Spinal cord (tissue), 10 donors: ENCODE data around the gene XYLT1. TPM values are rescaled to one million over a fixed set of nuclear protein-coding genes. Genes with fewer than 3 reads are reported as not detected.

ENCODE experiments used
- DNase-seq, 6 donors: peaks; one replicate each; pipeline versions ENCODE4 v3.0.0 to v3.0.0-alpha.2; 2013 to 2015; ENCODE audit warnings: low spot score in 6 of 6, low read depth in 4 of 6
- H3K27ac ChIP-seq: one replicate; pipeline ENCODE4 v1.5.1; 2013; ENCODE audit warnings: low read depth, low read length, control low read depth
- H3K27me3 ChIP-seq: one replicate; pipeline ENCODE4 v1.6.1; 2013; ENCODE audit warnings: low read length; ENCODE audit not compliant: control insufficient read depth, insufficient read depth
- H3K36me3 ChIP-seq: one replicate; pipeline ENCODE4 v1.6.1; 2013; ENCODE audit warnings: low read length; ENCODE audit not compliant: control insufficient read depth, insufficient read depth
- H3K4me1 ChIP-seq: one replicate; pipeline ENCODE4 v1.6.1; 2013; ENCODE audit warnings: low read length; ENCODE audit not compliant: control insufficient read depth, insufficient read depth
- H3K4me3 ChIP-seq: one replicate; pipeline ENCODE4 v1.5.1; 2013; ENCODE audit warnings: low read depth, low read length, control low read depth
- H3K9me3 ChIP-seq: one replicate; pipeline ENCODE4 v1.6.1; 2013; ENCODE audit warnings: low read length; ENCODE audit not compliant: control insufficient read depth, insufficient read depth
- WGBS: methylation state at CpG from one replicate; pipeline ENCODE4 v1.1.5; 2013; ENCODE audit warnings: missing lambda C conversion rate; ENCODE audit not compliant: insufficient coverage; 5-methylcytosine and 5-hydroxymethylcytosine counted together
- polyA plus RNA-seq, 2 donors: library from polyadenylated mRNA; unstranded; fragments of 120-200 nt; gene quantifications; one replicate each; pipeline ENCODE4 v1.2.1, GENCODE V29; 2013; ENCODE audit not compliant: insufficient read length in 2 of 2
- total RNA-seq, 2 donors: library from RNA; depleted of rRNA in 1 of 2; stranded (reverse); fragments of 120-200 nt in 1 of 2; fragments of >200 nt in 1 of 2; gene quantifications; one replicate each; pipeline versions ENCODE4 v1.2.3 to v1.2.4, GENCODE V29; 2013 to 2014
- donor health status: healthy.

XYLT1 gene
- total and polyA plus RNA-seq, 4 donors = 13.0 to 17.0 (median 15.2) TPM

DNA sequence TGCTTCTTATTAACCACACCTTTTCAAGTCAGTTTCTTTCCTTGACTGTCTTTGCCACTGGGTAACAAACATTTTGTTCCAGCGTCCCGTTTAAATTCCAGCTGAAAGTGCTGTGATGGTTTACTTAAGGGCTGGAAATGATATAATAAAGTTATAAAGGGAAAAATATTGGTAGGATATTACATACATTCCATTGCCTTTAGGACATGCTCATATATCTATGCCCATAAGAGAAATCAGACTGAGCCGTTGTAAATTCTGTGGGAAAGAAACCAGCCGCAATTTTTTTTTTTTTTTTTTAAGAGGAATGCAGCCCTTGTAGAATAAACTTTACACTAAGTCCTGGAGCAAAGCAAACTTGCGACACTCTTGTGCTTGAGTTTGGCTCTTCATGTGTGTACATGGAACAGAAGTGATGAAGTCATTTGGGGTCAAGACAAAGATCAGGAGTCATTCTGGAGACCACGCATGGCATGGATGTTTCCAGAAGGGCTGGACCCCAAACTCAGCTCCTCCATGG lies 210.9 kb downstream of the XYLT1 start:
- Histone ChIP-seq H3K36me3 (peaks cover 10% of the 10 kb centered on the region), H3K4me1 (no peaks in the 10 kb centered on the region), H3K9me3 (no peaks in the 10 kb centered on the region), H3K27me3 (no peaks in the 10 kb centered on the region), H3K27ac (no peak overlapping the region), H3K4me3 (no peak overlapping the region)
- no peak for DNase-seq
- 100% methylated on average over 2 of the region's 6 CpGs for WGBS

DNA sequence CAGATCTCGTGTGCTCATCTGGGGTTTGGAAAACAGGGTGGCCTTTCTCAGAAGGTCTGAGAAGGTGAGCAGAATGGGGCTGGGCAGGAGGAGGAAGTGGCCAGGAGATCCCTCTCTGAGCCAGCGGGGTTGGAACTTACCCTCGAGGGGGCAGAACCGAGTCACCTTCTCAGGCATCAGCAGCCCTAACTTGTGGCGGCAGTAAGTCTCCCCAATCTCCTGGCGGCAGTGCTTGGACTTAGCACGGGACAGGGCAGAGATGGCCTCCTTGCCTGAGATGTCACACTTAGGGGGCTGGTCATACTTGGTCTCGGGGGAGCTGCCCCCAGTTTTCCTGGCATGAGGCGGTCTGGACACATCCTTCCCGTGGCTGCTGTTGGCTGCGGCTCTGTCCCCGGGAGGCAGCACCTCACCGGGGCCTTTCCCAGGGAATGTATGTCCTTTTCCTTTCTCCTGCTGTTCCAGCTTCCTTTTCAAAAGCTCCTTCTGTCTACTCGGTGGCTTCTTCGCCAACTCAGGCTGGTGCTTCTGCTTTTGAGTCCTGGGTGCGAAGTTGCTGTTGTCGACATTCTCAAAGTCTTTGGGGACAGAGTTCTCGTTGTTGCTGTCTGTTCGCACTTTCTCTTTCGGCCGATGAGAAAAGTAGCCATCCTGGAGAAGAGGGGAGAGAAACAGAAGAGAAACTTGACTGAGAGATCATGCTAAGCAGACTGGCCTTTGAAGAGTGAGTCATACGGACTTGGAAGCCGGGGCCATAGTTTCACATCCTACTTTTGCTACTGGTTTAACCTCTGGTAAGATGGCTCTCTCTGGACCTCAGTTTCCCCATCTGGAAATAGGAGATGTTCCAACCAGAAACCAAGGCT lies 211.7 kb downstream of the XYLT1 start:
- no peaks in the 10 kb centered on the region for H3K4me1 ChIP-seq
- no peak for DNase-seq
- peaks cover 10% of the 10 kb centered on the region for H3K36me3 ChIP-seq
- WGBS = 88% methylated on average over 20 of the region's 23 CpGs
- H3K27ac ChIP-seq = no peak overlapping the region
- no peaks in the 10 kb centered on the region for H3K9me3 ChIP-seq
- H3K27me3 ChIP-seq = no peaks in the 10 kb centered on the region
- no peak overlapping the region for H3K4me3 ChIP-seq

DNA sequence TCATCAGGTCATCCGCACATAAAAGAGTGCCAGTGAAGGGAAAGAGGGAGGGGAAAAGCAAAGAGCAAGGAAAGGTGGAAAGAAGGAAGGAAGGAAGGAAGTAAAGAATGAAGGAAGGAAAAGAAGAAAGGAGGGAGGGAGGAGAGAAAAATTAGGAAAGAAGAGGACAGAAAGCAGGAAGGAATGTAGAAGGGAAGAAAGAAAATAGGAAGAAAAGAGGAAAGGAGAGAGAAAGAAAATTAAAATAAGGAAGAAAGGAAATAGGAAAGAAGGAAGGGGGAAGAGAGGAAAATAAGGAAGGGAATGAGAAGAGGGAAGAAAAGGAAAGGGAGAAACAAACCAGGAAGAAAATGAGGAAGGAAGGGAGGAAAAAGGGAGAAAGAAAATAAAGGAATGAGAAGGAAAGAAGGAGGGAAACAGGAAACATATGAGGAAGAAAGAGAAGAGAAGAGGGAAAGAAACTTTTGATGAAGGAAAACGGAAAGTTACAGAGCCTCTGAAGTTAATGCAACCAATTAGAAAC lies 212.6 kb downstream of the XYLT1 start:
- H3K4me3 ChIP-seq = no peak overlapping the region
- DNase-seq = no peak
- H3K9me3 ChIP-seq = no peaks in the 10 kb centered on the region
- peaks cover 6% of the 10 kb centered on the region for H3K4me1 ChIP-seq
- H3K27me3 ChIP-seq = no peaks in the 10 kb centered on the region
- WGBS = 81% methylated on average over 1 of the region's 2 CpGs
- no peak overlapping the region for H3K27ac ChIP-seq
- peaks cover 13% of the 10 kb centered on the region for H3K36me3 ChIP-seq

DNA sequence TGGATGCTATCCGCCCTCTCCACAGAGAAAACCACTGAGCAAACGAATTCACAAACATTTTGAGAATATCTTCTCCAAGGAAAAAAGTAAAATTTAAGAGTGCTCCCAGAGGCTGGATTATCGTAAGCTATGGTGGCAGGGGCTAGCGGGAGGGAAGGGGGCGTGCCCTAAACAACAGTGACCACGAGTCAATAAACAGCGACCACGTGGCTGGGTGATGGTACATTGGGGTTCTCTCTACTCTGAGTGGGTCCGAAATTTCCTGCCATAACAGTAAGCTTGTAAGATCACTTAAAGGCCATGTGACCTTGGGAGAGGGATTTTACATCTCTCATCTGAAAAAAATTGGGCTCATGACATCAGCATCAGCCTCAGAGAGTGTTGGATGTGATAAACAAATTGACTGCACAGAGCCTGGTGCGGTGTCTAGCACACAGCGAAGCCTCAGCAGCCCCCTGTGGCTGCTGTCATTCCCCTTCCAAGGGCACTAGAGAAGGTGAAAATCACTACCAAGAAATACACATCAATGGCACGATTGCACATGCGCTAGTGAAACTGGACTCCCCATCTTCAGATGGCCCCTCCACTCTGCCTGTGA lies 213.2 kb downstream of the XYLT1 start:
- no peaks in the 10 kb centered on the region for H3K9me3 ChIP-seq
- no peak for DNase-seq
- H3K27me3 ChIP-seq = no peaks in the 10 kb centered on the region
- no peak overlapping the region for H3K27ac ChIP-seq
- WGBS = 91% methylated on average over 11 of the region's 13 CpGs
- H3K36me3 ChIP-seq = peaks cover 13% of the 10 kb centered on the region
- H3K4me3 ChIP-seq = no peak overlapping the region
- H3K4me1 ChIP-seq = peaks cover 8% of the 10 kb centered on the region

DNA sequence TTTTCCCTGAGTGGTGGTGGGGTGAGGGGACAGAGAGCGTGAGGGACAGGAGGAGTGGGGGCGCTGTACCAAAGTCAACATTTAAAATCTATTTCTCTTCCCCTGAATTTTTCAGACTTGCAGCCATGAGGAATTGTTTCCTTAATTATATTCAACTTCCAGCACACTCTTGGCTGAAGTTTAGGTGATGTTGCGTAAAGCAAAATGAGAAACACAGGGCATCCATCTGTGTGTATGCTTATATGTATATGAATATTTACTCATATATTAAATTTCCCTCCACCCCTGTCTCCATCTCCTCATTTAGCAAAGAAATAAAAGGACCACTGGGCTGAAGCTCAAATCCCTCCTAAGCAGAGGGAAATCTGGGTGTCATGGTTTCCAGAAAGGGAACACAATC lies 218.1 kb downstream of the XYLT1 start:
- H3K27ac ChIP-seq = no peak overlapping the region
- H3K9me3 ChIP-seq = no peaks in the 10 kb centered on the region
- peaks cover 8% of the 10 kb centered on the region for H3K36me3 ChIP-seq
- H3K4me3 ChIP-seq = no peak overlapping the region
- H3K27me3 ChIP-seq = no peaks in the 10 kb centered on the region
- no CpG with 5 or more reads among the region's 3 CpGs for WGBS
- DNase-seq = peak in 1 of 6 donors; percentile 77
- peaks cover 12% of the 10 kb centered on the region for H3K4me1 ChIP-seq

DNA sequence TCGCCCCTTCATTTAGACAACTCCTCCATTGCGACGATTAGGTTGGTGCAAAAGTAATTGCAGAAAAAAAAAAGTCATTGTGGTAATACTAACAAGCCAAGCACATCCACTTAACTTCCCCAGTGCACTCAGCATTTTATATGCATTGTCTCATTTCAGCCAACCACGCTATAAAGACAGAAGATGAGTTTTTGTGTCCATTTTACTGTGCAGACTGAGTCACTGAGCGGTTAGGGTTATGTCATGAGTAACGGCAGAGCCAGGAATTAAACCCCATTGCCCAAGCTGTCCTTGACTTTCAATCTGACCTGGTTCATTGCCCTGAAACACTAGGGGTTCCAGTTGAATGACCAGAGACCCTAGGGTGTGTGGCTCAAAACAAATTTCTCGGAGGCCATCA lies 218.7 kb downstream of the XYLT1 start:
- H3K36me3 ChIP-seq = peaks cover 3% of the 10 kb centered on the region
- H3K27me3 ChIP-seq = no peaks in the 10 kb centered on the region
- H3K4me3 ChIP-seq = no peak overlapping the region
- no peak for DNase-seq
- no peak overlapping the region for H3K27ac ChIP-seq
- no peaks in the 10 kb centered on the region for H3K9me3 ChIP-seq
- WGBS = 90% methylated on average over 3 of the region's 7 CpGs
- peaks cover 12% of the 10 kb centered on the region for H3K4me1 ChIP-seq

DNA sequence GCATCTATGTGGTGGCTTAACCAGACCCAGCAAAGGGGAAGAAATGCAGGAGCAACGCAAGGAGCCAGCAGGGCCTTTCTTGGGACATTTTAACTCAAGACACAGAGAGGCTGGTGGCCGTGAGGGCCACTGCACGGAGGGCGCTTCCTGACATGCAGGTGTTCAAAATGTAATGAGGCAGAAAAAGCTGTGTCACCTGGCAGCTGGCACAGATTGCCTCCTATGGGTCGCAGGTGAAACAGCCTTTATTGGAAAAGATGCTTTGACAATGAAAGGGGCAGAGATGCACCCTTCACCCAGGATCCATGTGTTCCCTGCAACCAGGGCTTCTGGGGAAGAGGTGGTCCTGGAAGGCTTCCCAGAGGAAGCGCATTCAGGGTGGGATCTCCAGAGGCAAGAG lies 219.3 kb downstream of the XYLT1 start:
- Histone ChIP-seq H3K4me3 (no peak overlapping the region), H3K36me3 (peaks cover 3% of the 10 kb centered on the region), H3K27me3 (no peaks in the 10 kb centered on the region), H3K27ac (no peak overlapping the region), H3K4me1 (peaks cover 12% of the 10 kb centered on the region), H3K9me3 (no peaks in the 10 kb centered on the region)
- no peak for DNase-seq
- WGBS = 97% methylated on average over 6 of the region's 6 CpGs

DNA sequence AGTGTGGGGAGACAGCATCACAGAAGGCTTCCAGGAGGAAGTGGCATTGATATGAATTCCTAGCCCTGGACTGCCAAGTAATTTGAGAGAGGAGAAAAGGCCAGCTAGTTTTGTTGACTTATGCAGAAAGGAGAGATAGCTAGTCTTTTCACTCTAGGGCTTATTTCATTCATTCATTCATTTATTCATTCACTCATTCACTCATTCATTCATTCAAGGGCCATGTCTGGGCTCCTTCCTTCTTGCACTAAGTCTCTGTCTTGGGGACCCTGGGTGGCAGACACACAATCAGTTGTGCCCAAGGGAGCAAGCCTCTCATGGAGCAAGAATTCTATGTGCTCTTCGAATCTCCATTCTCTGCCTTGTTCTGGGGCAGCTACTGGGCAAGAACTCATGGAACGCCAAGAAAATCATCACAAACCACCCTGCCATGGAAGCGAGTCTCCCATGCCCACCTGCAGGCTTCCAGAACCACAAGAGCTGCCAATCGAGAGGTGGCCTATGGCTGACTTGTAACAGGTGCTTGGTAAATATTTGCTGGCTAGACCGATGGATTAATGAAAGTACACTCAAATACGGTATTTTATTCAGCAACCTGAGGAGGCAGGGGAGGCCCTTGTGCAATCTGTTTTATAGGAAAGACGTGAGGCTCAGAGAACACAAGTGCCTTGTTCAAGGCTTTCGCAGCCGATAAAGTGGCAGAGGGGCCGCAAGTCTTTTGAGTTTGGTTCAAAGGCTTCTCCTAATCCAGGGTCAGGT lies 223.6 kb downstream of the XYLT1 start:
- Histone ChIP-seq H3K27ac (no peak overlapping the region), H3K4me3 (no peak overlapping the region), H3K4me1 (peaks cover 3% of the 10 kb centered on the region), H3K9me3 (no peaks in the 10 kb centered on the region), H3K27me3 (no peaks in the 10 kb centered on the region), H3K36me3 (no peaks in the 10 kb centered on the region)
- no peak for DNase-seq
- WGBS = 86% methylated on average over 8 of the region's 10 CpGs

DNA sequence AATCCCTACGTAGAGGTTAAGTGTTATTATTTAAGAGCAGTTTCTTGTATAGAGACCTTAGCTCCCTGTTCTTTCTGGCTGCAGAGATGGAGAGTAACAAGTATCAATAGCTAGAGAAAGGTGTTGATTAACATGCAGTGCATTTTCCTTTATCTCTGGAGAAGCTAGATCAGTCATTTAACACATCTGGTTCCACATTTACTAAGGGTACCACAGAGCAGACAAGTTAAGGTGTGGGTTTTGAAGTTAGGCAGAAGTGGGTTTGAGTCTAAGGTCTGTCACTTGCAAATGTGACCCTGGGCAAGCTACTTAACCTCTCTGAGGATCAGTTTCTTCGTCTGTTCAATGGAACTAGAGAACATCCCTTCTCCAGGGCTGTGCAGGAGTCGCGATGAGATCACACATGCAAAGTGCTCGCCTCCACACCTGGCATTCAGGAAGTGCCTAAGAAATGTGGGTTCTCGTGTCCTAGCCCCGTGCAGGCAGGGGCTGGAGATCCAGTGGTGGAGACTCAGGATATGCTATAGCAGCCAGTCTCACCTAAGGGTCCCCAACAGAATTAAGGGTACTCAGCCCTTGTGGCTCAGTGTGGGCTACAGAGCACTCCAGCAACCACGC lies 224.4 kb downstream of the XYLT1 start:
- no peaks in the 10 kb centered on the region for H3K9me3 ChIP-seq
- no peak for DNase-seq
- no peaks in the 10 kb centered on the region for H3K36me3 ChIP-seq
- 91% methylated on average over 7 of the region's 8 CpGs for WGBS
- H3K27ac ChIP-seq = no peak overlapping the region
- peaks cover 4% of the 10 kb centered on the region for H3K4me1 ChIP-seq
- no peaks in the 10 kb centered on the region for H3K27me3 ChIP-seq
- no peak overlapping the region for H3K4me3 ChIP-seq
